ENCODE measurements around the gene INO80D. TPM values are rescaled to one million over a fixed set of nuclear protein-coding genes. Genes with fewer than 3 reads are reported as not detected.

Gene INO80D
- total and polyA plus RNA-seq, 2 of the 8 experiments (the other 6 are each of a cell fraction or from before 2014, with no cell fraction given) = 6.2 to 37.4 TPM

DNA sequence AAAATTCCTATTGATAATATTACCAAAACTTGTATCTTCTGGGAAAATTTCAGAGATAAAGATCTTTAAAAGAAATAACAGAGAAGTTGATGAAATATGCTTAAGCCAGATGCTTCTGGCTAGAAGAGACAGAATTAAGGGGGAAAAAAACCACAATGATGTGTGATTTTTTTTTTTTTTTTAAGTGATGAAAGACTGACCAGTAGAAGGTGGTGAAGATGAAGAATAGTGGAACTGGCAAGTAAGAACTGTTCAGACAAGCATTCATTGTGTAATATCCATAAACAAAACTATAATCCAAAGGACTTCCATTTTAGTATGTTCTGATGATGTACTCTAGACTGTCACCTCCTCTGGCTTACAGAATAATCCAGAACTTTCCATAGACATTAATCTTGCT lies 89.8 kb downstream of the INO80D start (continued):
- TF ChIP-seq CHD7 (IDR thresholded peaks at IDR 0.05; ENCODE audit: insufficient replicate concordance, low read length) (no peak), CEBPB (IDR thresholded peaks at IDR 0.05; ENCODE audit: low read depth, low read length) (no peak)

Measured in H1 (cell line).